Endothelial cell of hepatic sinusoid (primary cell): ENCODE measurements around the gene CACNA1G.

ENCODE experiments used
- in situ Hi-C: cut with HindIII; loops from 2 replicates; pipeline ENCODE4 v1.10.0; 2017; ENCODE audit warnings: low sequenced_read_pairs

The CACNA1G gene

GRCh38 chr17:50560185-50560824, at the start of gene CACNA1G:
TSS of gene CACNA1G (plus strand) at chr17:50560715. CDS start at chr17:50561460, 745 bp downstream.
- in situ Hi-C loops = loop anchor here (5.0 kb wide), 1 partner anchor 77 kb away; no protein-coding TSS in a partner anchor

- in situ Hi-C loops = no loop called here
Measured at GRCh38 chr17:50511058-50511457, 49.5 kb upstream of the CACNA1G start.

- in situ Hi-C loops = no loop called here
Measured at GRCh38 chr17:50513495-50513894, 47.0 kb upstream of the CACNA1G start.

- in situ Hi-C loops = no loop called here
Measured at GRCh38 chr17:50514388-50514787, 46.1 kb upstream of the CACNA1G start.

GRCh38 chr17:50514936-50515702, 45.4 kb upstream of the CACNA1G start:
- in situ Hi-C loops = loop anchor here (5.0 kb wide), 1 partner anchor 112 kb away; no protein-coding TSS in a partner anchor

- in situ Hi-C loops = loop anchor here (5.0 kb wide), 1 partner anchor 110 kb away; no protein-coding TSS in a partner anchor
Measured at GRCh38 chr17:50517011-50517410, 43.5 kb upstream of the CACNA1G start.

- in situ Hi-C loops = loop anchor here (5.0 kb wide), 1 partner anchor 110 kb away; no protein-coding TSS in a partner anchor
Measured at GRCh38 chr17:50517504-50518383, 42.8 kb upstream of the CACNA1G start.

- in situ Hi-C loops = loop anchor here (5.0 kb wide), 1 partner anchor 109 kb away; no protein-coding TSS in a partner anchor
Measured at GRCh38 chr17:50518384-50519023, 42.0 kb upstream of the CACNA1G start.

GRCh38 chr17:50519141-50519834, 41.2 kb upstream of the CACNA1G start:
- in situ Hi-C loops = loop anchor here (5.0 kb wide), 1 partner anchor 108 kb away; no protein-coding TSS in a partner anchor

- in situ Hi-C loops = no loop called here
Measured at GRCh38 chr17:50520483-50520882, 40.0 kb upstream of the CACNA1G start.

GRCh38 chr17:50521514-50521913, 39.0 kb upstream of the CACNA1G start:
- in situ Hi-C loops = no loop called here

- in situ Hi-C loops = no loop called here
Measured at GRCh38 chr17:50522766-50523165, 37.7 kb upstream of the CACNA1G start.

- in situ Hi-C loops = no loop called here
Measured at GRCh38 chr17:50523208-50523607, 37.3 kb upstream of the CACNA1G start.

- in situ Hi-C loops = no loop called here
Measured at GRCh38 chr17:50524838-50525237, 35.7 kb upstream of the CACNA1G start.

- in situ Hi-C loops = no loop called here
Measured at GRCh38 chr17:50527155-50527762, 33.3 kb upstream of the CACNA1G start.

GRCh38 chr17:50527949-50528474, 32.5 kb upstream of the CACNA1G start:
- in situ Hi-C loops = no loop called here

- in situ Hi-C loops = loop anchor here (5.0 kb wide), 1 partner anchor 58 kb away; no protein-coding TSS in a partner anchor
Measured at GRCh38 chr17:50529849-50530248, 30.7 kb upstream of the CACNA1G start.

- in situ Hi-C loops = loop anchor here (5.0 kb wide), 1 partner anchor 59 kb away; no protein-coding TSS in a partner anchor
Measured at GRCh38 chr17:50531428-50532025, 29.0 kb upstream of the CACNA1G start.
